NCI-H146 treated with DMSO at 0.1 percent for 48 hours (cell line): Measurements from ENCODE around the gene RBP4.
A peak's percentile ranks its signal among the peaks of the same experiment; 100 is the strongest.
"Not testable (repeated sequence)": the region's sequence is repeated elsewhere in the genome, so short reads cannot be mapped to it uniquely, and the experiment has no call there.

ENCODE experiments used
- DNase-seq: peaks from one replicate; lab custom pipeline; 2025; ENCODE audit not compliant: unreplicated experiment; lab: John Stamatoyannopoulos, UW

Gene RBP4

GRCh38 chr10:93567277-93568104 is 33.5 kb downstream of the RBP4 start:
- no peak for DNase-seq

GRCh38 chr10:93566435-93567276 is 34.4 kb downstream of the RBP4 start, which contains the start of gene FFAR4:
TSS of gene FFAR4 (plus strand) at chr10:93566665. CDS start at chr10:93566721, 56 bp downstream.
- DNase-seq: peak; percentile 61

- no peak for DNase-seq
Observed at GRCh38 chr10:93565446-93565845, 35.6 kb downstream of the RBP4 start.

DNA sequence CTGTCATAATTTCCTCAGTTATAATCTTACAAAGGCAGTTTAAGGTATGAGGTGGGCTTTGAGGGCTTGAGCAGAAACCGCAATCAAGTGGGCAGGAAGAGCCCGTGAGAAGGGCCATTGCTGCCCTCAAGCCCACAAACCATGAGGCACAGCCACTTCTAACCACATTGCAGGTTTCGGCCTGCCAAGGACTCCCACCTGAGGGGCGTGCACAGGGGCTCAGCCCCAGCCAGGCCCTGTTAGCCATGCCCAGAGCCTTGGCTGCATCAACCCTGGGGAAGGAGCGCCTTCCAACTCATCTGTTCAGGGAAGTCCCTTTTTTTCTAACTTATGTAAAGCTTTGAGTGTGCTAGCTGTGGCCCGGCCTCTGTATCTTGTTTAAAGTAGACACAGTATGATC is 40.5 kb downstream of the RBP4 start:
- no peak for DNase-seq

DNA sequence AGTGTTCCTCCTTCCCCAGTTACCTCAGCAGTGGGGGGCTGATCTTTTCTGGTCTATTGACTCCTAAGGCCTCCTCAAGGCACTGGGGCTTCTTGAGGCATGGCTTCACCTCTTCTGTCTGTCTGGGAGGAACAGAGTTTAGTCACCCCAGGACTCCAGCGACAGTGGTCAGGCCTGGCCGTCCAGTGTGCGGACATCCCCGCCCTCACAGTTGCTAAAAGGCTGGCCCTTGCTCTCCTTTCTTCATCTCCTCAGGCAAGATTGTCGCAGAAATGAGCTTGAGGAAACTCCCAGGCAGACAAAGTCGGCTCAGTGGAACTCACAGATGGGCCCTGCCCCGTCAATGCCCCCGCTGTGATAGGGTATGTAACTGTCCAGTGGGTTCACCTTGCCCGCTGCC is 41.5 kb downstream of the RBP4 start:
- no peak for DNase-seq

DNA sequence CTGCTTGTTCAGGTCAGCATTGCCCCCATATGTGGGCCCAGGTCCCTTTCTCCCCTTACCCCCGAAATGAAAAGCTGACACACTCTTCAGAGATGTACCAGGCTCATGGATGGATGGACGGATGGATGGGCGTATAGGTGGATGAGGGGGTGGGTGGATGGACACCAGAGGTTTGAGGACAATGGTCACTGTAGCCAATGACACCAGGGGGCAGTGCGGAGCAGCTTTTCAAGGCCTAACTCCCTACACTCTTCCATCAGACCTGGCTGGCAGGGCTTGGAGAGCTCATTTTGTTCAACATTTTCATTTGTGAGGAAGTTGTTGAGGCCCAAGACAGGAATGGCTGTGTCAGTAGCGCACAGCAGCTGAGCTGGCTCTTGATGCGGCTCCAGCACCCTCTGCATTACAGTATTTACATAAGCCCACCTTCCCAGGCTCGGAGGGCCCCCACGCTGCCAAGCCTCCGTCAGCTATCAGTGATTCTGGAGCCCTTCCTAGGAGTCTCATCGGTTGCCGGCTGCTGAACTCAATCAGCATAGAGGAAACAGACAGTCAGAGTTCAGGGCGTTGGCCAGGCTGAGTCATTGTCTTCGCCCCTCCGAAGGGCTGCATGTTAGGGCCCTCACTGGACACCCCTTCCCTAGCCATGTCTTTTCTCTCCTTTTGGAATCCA is 46.1 kb downstream of the RBP4 start:
- peak; percentile 60 for DNase-seq

- DNase-seq: no peak
Observed at GRCh38 chr10:93554316-93554663, 46.7 kb downstream of the RBP4 start.

- no peak for DNase-seq
Observed at GRCh38 chr10:93553482-93554315, 47.3 kb downstream of the RBP4 start.

DNA sequence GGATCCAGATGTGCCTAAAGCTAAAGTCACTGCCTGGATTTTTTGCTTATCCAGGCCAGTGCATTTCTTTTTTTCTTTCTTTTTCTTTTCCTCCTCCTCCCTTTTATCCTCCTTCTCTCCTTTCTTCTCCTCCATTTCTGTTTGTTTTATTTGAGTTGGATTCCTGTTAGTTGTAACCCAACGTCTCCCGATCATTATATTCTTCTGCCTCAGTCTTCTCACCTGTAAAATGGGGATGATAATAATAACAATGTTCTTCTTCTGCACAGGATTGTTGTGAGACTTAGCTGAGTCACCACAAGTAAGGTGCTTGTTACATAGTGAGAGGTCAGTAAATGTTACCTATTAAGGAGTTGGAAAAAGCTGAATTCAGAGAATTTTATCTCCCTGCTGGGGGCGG is 48.3 kb downstream of the RBP4 start:
- DNase-seq: no peak

DNA sequence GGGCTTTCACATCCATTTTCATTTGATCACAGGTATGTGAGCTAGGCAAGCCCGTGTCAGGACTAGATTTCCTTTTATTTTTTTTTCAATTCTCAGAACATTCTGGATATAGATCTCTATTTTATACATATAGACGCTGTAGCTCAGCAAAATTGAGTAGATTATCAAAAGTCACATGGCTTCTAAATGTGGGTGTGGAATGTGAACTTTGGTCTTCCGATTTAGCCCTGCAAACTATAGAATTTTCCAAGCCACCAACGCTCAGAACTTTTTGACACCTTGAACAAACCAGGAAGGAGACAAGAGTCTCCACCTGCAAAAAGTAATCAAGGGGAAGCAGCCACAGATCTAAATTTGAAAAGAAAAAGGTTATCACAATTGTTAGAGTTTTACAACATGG is 50.4 kb downstream of the RBP4 start:
- no peak for DNase-seq

- no peak for DNase-seq
Observed at GRCh38 chr10:93548376-93549071, 52.5 kb downstream of the RBP4 start.

- no peak for DNase-seq
Observed at GRCh38 chr10:93547522-93547921, 53.5 kb downstream of the RBP4 start.

GRCh38 chr10:93546995-93547394 is 54.0 kb downstream of the RBP4 start:
- DNase-seq: not testable (repeated sequence)

DNA sequence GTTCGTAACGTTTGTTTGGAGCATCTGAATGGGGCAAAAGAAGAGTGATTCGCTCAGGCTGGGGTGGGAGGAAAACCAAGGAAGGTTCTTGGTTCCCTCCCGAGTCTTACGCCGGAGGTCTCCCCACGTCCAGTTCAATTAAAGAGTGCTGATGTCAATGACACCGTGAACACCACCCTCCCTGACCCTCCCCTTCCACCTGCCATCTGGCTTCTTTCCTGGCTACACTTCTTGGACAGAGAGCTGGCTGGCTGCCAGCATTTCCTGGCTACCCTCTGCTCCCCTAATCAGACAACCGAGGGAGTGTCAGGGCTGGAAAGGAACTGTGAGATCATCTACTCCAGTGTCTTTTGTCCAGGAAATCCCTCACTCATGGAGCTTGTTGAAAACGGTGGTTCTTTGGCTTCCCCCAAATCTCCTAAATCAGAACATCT is 58.7 kb downstream of the RBP4 start:
- peak; percentile 53 for DNase-seq
